ENCODE data around the gene ZNF681.

DNA sequence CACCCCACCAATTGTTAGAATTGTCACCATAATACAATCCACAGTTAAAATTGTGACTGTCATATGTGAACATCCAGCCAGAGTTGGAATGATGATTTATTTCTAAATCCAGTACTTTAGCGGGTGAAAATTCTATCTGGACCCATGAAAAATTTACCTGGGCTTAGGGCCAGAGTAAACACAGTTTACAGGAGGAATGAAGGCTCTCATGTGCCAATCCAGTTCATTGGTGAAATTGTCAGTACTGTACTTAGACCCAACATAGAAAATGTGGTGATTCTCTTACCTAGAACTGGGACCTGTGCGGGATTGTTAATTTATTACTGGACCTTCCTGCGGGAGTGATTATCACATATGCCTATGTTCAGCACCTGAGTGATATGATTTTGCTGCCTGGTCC lies 27.3 kb upstream of the ZNF681 start:
- TF ChIP-seq SMC3 (IDR thresholded peaks at IDR 0.05; ENCODE audit: borderline replicate concordance, low read length) = no peak
- no peak for TF ChIP-seq PAX5 (IDR thresholded peaks at IDR 0.05; ENCODE audit: borderline replicate concordance, low read depth, low read length)
- TF ChIP-seq, protein P1, sequence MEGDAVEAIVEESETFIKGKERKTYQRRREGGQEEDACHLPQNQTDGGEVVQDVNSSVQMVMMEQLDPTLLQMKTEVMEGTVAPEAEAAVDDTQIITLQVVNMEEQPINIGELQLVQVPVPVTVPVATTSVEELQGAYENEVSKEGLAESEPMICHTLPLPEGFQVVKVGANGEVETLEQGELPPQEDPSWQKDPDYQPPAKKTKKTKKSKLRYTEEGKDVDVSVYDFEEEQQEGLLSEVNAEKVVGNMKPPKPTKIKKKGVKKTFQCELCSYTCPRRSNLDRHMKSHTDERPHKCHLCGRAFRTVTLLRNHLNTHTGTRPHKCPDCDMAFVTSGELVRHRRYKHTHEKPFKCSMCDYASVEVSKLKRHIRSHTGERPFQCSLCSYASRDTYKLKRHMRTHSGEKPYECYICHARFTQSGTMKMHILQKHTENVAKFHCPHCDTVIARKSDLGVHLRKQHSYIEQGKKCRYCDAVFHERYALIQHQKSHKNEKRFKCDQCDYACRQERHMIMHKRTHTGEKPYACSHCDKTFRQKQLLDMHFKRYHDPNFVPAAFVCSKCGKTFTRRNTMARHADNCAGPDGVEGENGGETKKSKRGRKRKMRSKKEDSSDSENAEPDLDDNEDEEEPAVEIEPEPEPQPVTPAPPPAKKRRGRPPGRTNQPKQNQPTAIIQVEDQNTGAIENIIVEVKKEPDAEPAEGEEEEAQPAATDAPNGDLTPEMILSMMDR (IDR thresholded peaks at IDR 0.05 in 2 of 3, conservative IDR thresholded peaks at IDR 0.05 in 1 of 3; ENCODE audit: control insufficient read depth in 2 of 3, extremely low read depth in 1 of 3, insufficient read depth in 1 of 3, low read depth in 3 of 3, low read length in 3 of 3) = no peak
- no peak for TF ChIP-seq POLR2AphosphoS5 (IDR thresholded peaks at IDR 0.05; ENCODE audit: low read length)
- no peak for TF ChIP-seq FOXM1 (IDR thresholded peaks at IDR 0.05; ENCODE audit: low read depth, low read length)
- TF ChIP-seq EZH2 (IDR thresholded peaks at IDR 0.05; ENCODE audit: borderline replicate concordance, control insufficient read depth, low read depth, low read length) = no peak
- no peak for TF ChIP-seq ZNF217 (IDR thresholded peaks at IDR 0.05)
- TF ChIP-seq, protein P2, sequence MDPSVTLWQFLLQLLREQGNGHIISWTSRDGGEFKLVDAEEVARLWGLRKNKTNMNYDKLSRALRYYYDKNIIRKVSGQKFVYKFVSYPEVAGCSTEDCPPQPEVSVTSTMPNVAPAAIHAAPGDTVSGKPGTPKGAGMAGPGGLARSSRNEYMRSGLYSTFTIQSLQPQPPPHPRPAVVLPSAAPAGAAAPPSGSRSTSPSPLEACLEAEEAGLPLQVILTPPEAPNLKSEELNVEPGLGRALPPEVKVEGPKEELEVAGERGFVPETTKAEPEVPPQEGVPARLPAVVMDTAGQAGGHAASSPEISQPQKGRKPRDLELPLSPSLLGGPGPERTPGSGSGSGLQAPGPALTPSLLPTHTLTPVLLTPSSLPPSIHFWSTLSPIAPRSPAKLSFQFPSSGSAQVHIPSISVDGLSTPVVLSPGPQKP (IDR thresholded peaks at IDR 0.05; ENCODE audit: low read depth, low read length) = no peak
- TF ChIP-seq, protein P3, sequence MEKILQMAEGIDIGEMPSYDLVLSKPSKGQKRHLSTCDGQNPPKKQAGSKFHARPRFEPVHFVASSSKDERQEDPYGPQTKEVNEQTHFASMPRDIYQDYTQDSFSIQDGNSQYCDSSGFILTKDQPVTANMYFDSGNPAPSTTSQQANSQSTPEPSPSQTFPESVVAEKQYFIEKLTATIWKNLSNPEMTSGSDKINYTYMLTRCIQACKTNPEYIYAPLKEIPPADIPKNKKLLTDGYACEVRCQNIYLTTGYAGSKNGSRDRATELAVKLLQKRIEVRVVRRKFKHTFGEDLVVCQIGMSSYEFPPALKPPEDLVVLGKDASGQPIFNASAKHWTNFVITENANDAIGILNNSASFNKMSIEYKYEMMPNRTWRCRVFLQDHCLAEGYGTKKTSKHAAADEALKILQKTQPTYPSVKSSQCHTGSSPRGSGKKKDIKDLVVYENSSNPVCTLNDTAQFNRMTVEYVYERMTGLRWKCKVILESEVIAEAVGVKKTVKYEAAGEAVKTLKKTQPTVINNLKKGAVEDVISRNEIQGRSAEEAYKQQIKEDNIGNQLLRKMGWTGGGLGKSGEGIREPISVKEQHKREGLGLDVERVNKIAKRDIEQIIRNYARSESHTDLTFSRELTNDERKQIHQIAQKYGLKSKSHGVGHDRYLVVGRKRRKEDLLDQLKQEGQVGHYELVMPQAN (conservative IDR thresholded peaks at IDR 0.05) = no peak
- no peak for TF ChIP-seq SP1 (IDR thresholded peaks at IDR 0.05; ENCODE audit: low read depth, low read length)
- TF ChIP-seq BRCA1 (IDR thresholded peaks at IDR 0.05; ENCODE audit: low read depth, low read length) = no peak
